ENCODE data around the gene TRIO.

- no peak for TF ChIP-seq EZH2 (IDR thresholded peaks at IDR 0.05)
- no peak for TF ChIP-seq POLR2AphosphoS5 (IDR thresholded peaks at IDR 0.05; ENCODE audit: borderline replicate concordance, low read depth, low read length)
- TF ChIP-seq FOXP2 (optimal IDR thresholded peaks at IDR 0.05; ENCODE audit: control extremely low read depth, extremely low read length, insufficient read depth), result no peak
Observed at GRCh38 chr5:14123551-14123950, 19.6 kb upstream of the TRIO start.
